HG03439 (cell line): ENCODE results near the gene CRAMP1.

Source experiments
- ATAC-seq: cut with Tn5 transposase; IDR thresholded peaks from one replicate; pipeline ENCODE4 v1.9.1; 2021; ENCODE audit warnings: mild to moderate bottlenecking, moderate library complexity; ENCODE audit not compliant: unreplicated experiment

Gene CRAMP1

GRCh38 chr16:1633310-1633709 lies 21.1 kb downstream of the CRAMP1 start:
- ATAC-seq, result no peak

GRCh38 chr16:1634541-1634940 lies 22.4 kb downstream of the CRAMP1 start:
- ATAC-seq, result no peak

DNA sequence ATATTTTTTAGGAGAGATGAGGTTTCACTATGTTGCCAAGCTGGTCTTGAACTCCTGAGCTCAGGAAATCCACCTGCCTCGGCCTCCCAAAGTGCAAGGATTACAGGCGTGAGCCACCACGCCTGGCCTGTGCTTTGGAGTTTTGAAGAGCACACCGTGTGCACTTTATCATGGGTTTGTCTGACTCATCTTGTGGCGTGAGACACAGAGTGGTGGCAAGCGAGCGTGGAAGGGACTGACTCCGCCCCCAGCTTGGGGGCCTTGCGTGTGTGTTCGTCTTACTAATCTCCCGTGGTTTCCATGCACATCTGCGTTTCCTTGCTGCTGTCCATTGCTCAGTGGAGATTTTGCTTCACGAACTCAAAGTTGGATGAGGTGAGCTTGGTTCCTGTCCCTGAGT lies 22.9 kb downstream of the CRAMP1 start:
- no peak for ATAC-seq

GRCh38 chr16:1637526-1637925 lies 25.4 kb downstream of the CRAMP1 start:
- no peak for ATAC-seq

- no peak for ATAC-seq
Measured at GRCh38 chr16:1638757-1639156, 26.6 kb downstream of the CRAMP1 start.

DNA sequence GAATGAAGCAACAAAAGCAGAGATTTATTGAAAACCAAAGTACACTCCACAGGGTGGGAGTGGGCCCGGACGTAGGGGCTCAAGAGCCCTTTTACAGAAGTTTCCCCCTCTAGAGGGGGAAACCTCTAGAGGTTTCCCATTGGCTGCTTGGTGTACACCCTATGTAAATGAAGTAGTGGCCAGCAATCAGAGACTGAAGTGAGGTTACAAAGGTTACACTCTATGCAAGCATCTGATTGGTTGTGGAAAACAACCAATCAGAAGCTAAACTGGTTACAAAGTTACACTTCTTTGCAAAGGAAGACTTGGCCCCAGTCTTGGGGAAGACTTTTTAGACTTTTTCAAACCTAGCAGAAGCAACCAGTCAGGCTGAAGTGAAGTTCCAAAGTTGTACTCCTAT lies 27.1 kb downstream of the CRAMP1 start:
- no peak for ATAC-seq

DNA sequence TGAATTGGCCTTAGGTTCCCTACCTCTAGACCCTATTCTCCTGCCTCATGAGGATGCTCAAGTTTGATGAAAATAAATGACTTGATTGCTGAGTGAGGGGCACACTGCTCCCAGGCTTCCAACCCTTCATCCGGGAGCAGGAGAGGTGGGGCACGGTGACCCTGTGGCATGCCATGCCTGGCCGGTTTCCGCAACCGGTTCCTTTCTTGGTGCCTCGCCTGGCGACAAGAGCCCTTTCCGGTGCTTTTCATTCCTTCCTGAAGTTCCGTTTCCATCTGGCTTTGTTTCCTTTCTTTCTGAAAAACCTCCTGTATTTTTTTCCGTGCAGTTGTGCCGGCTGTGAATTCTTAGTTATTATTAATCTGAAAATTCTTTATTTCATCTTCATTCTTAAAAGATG lies 27.7 kb downstream of the CRAMP1 start:
- no peak for ATAC-seq

DNA sequence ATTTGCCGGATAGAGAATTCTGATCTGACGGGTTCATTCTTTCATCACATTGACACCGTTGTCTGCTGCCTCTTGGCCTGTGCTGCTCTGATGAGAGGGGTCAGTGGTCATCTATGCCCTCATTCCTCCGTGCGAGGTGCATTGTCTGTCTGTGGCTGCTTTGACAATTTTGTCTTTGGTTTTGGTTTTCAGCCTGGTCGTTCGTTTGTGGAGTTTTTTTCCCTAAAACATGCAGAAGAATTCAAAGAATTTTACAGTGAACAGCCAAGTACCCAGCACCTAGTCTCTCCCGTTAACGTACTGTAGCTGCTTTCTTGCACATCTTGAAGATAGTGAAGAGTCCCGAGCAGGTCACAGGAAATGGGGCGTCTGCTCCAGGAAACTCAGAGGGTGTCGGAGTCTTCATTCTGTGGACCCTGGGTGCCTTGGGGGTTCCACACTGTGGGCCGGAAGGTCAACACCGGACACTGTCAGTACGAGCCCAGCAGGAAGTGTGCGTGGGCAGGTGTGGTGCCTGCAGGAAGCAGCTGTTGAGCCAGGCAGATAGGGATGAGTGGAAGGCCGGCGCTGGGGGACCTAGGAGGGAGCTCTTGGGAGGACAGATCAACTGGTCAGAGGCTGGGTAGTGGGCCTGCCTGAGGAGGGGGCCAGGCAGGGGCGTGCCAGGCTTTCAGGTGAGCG lies 28.2 kb downstream of the CRAMP1 start:
- ATAC-seq, result no peak

DNA sequence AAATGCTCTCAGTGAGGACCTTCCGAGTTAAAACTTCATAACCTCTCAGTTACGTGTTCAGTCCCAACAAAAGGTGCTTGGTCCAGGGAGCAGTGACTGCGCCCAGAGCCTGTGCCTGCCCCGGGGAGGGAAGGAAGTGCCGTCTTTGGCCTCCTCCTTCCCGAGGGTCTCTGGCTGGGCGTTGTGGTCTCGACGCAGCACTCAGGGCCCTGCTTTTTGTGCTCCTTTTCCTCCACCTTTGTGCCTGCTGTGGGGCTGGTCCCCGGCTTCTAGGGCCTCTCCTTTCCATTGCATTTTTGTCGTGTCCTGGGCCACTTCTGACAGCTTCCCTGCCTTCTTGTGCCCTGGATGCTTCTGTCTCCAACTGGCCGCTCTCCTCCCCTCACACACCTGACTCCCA lies 29.1 kb downstream of the CRAMP1 start:
- ATAC-seq, result no peak

GRCh38 chr16:1642148-1642547 lies 30.0 kb downstream of the CRAMP1 start:
- ATAC-seq, result no peak

DNA sequence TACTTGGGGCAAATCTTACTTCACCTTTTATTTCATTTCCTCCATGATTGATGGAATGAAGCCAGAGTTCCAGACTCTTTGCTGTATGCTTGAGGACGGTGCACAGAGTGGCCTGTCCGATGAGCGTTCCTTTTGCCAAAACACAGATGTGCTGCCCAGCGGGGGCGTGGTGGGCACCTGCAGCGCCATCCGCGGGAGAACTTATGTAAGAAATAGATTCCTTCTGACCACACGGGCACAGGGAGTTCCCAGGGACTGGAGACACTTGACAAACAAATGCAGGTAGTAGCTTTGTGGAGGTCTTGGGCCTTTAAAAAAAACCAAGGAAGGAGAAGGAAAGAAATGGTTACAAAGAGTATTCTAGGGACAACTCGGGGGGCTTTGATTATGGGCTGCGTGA lies 30.6 kb downstream of the CRAMP1 start:
- no peak for ATAC-seq

DNA sequence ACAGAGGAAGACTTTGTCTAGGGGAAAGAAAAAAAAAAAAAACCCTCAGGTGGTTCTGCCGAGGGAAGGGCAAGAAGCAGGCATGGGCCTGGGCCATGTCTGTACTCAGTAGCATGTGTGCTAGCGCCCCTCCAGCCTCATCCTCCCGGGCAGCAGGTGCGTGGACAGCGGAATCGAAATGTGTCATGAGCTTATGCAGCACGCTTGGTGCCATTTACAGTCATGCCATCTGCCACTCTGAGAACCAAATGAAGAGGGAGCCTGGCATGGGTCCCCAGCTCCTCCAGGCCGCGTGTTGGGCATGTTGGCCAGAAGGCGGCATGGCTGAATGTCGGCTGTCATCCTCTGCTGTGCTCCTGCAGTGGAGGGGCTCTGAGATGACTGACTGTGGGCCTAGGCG lies 31.4 kb downstream of the CRAMP1 start:
- ATAC-seq, result no peak

- no peak for ATAC-seq
Measured at GRCh38 chr16:1645914-1646525, 33.9 kb downstream of the CRAMP1 start.

- ATAC-seq, result no peak
Measured at GRCh38 chr16:1647856-1648255, 35.7 kb downstream of the CRAMP1 start.

DNA sequence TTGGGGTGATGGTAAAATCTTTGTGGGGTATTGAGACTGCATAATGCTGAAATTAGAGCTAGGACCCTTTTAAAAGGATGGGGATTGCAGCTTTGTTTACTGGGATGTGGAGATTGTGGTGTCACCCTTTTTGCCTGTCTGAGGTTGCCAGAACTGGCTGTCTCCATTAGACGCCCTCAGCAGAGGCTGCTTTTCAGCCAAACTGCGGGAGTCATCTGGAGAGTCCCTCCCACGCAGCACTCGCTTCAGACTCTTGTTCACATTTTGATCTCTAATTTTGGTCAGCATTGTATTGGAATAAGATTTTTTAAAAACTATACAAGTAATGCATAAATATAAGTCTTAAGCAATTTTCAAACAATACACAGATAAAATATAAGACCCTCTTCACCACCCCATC lies 38.0 kb downstream of the CRAMP1 start:
- ATAC-seq, result no peak

DNA sequence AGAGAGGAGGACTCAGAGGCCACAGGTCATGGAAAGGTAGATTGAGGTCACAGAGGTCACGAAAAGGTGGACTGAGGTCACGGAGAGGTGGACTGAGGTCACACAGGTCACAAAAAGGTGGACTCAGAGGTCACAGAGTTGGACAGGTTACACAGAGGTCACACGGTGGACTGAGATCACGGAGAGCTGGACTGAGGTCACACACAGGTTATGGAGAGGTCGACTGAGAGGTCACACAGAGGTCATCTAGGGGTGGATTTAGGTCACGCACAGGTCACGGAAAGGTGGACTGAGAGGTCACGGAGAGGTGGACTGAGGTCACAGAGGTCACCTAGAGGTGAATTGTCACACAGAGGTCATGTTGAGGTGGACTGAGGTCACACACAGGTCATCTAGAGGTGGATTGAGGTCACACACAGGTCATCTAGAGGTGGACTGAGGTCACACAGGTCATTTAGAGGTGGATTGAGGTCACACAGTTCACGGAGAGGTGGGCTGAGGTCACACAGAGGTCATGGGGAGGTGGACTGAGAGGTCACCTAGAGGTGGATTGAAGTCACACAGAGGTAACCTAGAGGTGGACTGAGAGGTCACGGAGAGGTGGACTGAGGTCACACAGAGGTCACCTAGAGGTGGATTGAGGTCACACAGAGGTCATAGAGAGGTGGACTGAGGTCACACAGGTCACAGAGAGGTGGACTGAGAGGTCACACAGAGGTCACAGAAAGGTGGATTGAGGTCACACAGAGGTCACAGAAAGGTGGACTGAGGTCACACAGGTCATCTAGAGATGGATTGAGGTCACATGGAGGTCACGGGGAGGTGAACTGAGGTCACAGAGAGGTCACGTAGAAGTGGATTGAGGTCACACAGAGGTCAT lies 39.2 kb downstream of the CRAMP1 start:
- ATAC-seq, result no peak

DNA sequence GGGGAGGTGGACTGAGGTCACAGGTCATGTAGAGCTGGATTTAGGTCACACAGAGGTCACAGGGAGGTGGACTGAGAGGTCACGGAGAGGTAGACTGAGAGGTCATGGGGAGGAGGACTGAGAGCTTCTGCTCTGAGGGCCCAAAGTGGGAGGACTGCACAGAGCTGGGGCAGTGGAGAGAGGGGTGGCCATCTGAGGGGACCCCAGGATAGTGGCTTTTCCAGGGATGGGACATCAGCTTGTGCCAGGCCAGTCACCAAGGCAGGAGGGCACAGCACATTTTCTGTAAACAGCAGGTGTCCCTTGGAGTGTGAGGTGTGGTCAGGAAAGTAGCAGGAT lies 39.8 kb downstream of the CRAMP1 start:
- ATAC-seq, result no peak

- ATAC-seq, result no peak
Measured at GRCh38 chr16:1653023-1653422, 40.9 kb downstream of the CRAMP1 start.

- ATAC-seq, result no peak
Measured at GRCh38 chr16:1654505-1655268, 42.5 kb downstream of the CRAMP1 start.

DNA sequence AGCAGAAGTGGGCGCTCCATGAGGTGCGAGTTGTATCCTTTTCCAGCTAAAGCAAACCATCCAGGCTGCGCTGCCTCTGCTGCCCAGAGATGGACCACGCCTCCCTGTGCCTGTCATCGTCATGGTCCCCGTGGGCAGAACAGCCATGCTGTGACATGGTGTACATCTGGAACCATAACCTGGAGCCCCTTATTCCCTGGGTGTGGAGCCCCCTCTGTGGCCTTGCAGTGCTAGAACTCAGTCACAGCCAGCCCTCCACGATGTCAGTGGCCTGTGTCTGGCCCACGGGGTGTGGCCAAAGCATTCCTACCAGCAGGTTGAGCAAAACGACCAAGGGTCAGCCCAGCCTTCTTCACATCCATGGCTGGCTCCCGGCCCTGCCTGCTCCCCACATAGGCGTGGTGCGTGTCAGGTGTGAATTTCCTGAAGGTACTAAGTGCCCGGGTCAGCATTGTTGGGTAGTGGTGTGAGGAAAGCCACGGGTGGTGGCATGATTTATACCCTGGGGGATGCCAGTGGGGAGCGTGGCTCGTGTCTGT lies 43.2 kb downstream of the CRAMP1 start:
- no peak for ATAC-seq
